GM21515 (cell line): ENCODE data around the gene VSTM2L.

ENCODE experiments used
- ATAC-seq: cut with Tn5 transposase; IDR thresholded peaks from one replicate; pipeline ENCODE4 v1.9.1; 2021; ENCODE audit not compliant: unreplicated experiment

The VSTM2L gene

GRCh38 chr20:37899105-37900045 lies 3.6 kb upstream of the VSTM2L start:
- no peak for ATAC-seq

GRCh38 chr20:37901240-37901639 lies 1.7 kb upstream of the VSTM2L start:
- ATAC-seq, result no peak

- no peak for ATAC-seq
Measured at GRCh38 chr20:37901654-37902503, 1.0 kb upstream of the VSTM2L start.

GRCh38 chr20:37903317-37904007 lies 535 bp downstream of the VSTM2L start:
- no peak for ATAC-seq

GRCh38 chr20:37904008-37904642 lies 1.2 kb downstream of the VSTM2L start:
- ATAC-seq, result no peak

- ATAC-seq, result no peak
Measured at GRCh38 chr20:37904845-37905373, 2.0 kb downstream of the VSTM2L start.

- ATAC-seq, result no peak
Measured at GRCh38 chr20:37905671-37906613, 3.0 kb downstream of the VSTM2L start.

GRCh38 chr20:37907330-37907676 lies 4.4 kb downstream of the VSTM2L start:
- ATAC-seq, result no peak

- no peak for ATAC-seq
Measured at GRCh38 chr20:37907677-37908401, 4.9 kb downstream of the VSTM2L start.

GRCh38 chr20:37911261-37911660 lies 8.3 kb downstream of the VSTM2L start:
- no peak for ATAC-seq

- no peak for ATAC-seq
Measured at GRCh38 chr20:37911838-37912281, 8.9 kb downstream of the VSTM2L start.

- ATAC-seq, result no peak
Measured at GRCh38 chr20:37912874-37913273, 9.9 kb downstream of the VSTM2L start.

GRCh38 chr20:37913567-37914366 lies 10.8 kb downstream of the VSTM2L start:
- no peak for ATAC-seq

GRCh38 chr20:37914367-37914671 lies 11.4 kb downstream of the VSTM2L start:
- no peak for ATAC-seq

- ATAC-seq, result no peak
Measured at GRCh38 chr20:37914672-37915433, 11.9 kb downstream of the VSTM2L start.

- ATAC-seq, result no peak
Measured at GRCh38 chr20:37915434-37915787, 12.5 kb downstream of the VSTM2L start.

- ATAC-seq, result no peak
Measured at GRCh38 chr20:37915800-37916570, 13.1 kb downstream of the VSTM2L start.
